Measurements from ENCODE around the gene DET1. TPM values are rescaled to one million over a fixed set of nuclear protein-coding genes. Genes with fewer than 3 reads are reported as not detected.

The DET1 gene
- total and polyA plus RNA-seq, 2 donors from 2014 or later: 3.9 to 6.8 TPM

GRCh38 chr15:88467935-88468528 lies 78.4 kb downstream of the DET1 start:
- H3K9me3 ChIP-seq (ENCODE audit: control insufficient read depth in 2 of 3, insufficient read depth in 1 of 3, low read length in 3 of 3): no peaks in the 10 kb centered on the region
- peak overlapping the region; percentile 90 to 96 for H3K27ac ChIP-seq (ENCODE audit: low read depth in 2 of 2, low read length in 2 of 2)
- DNase-seq (peak in 3 of 5 donors; percentile 24 to 44 (median 34)), FAIRE-seq (no peak)
- peaks cover 7 to 12% (median 12%) of the 10 kb centered on the region in 3 donors for H3K36me3 ChIP-seq (ENCODE audit: control insufficient read depth in 2 of 3, insufficient read depth in 3 of 3, low read length in 3 of 3)
- H3K4me1 ChIP-seq (ENCODE audit: control insufficient read depth in 2 of 3, insufficient read depth in 2 of 3, low read depth in 1 of 3, low read length in 3 of 3): peaks cover 3 to 15% (median 5%) of the 10 kb centered on the region in 3 donors
- peak overlapping the region; percentile 75 to 99 (median 96) for H3K9ac ChIP-seq (ENCODE audit: low read length in 3 of 3)
- intact Hi-C loops (cut with DNase I): no loop called here
- H3K4me3 ChIP-seq (ENCODE audit: low read length in 3 of 3): peak overlapping the region; percentile 99 to 100 (median 100)
- TF ChIP-seq CTCF (IDR thresholded peaks at IDR 0.05; ENCODE audit: borderline replicate concordance, extremely low read depth, insufficient read depth): no peak
- H3K27me3 ChIP-seq (ENCODE audit: control insufficient read depth, insufficient read depth, low read length): no peaks in the 10 kb centered on the region

- Histone ChIP-seq H3K27me3 (ENCODE audit: control insufficient read depth, insufficient read depth, low read length) (no peaks in the 10 kb centered on the region), H3K36me3 (ENCODE audit: control insufficient read depth in 2 of 3, insufficient read depth in 3 of 3, low read length in 3 of 3) (peaks cover 7 to 17% (median 14%) of the 10 kb centered on the region in 3 donors), H3K4me1 (ENCODE audit: control insufficient read depth in 2 of 3, insufficient read depth in 2 of 3, low read depth in 1 of 3, low read length in 3 of 3) (peaks cover 3 to 15% (median 5%) of the 10 kb centered on the region in 3 donors), H3K9me3 (ENCODE audit: control insufficient read depth in 2 of 3, insufficient read depth in 1 of 3, low read length in 3 of 3) (no peaks in the 10 kb centered on the region), H3K9ac (ENCODE audit: low read length in 3 of 3) (peak within 1 kb of the TSS; percentile 75 to 99 (median 96)), H3K4me3 (ENCODE audit: low read length in 3 of 3) (peak within 1 kb of the TSS; percentile 99 to 100 (median 100)), H3K27ac (ENCODE audit: low read depth in 2 of 2, low read length in 2 of 2) (peak within 1 kb of the TSS; percentile 90 to 96)
- DNase-seq: peak; percentile 90 to 97 (median 95)
- TF ChIP-seq CTCF (IDR thresholded peaks at IDR 0.05; ENCODE audit: borderline replicate concordance, extremely low read depth, insufficient read depth): no peak
- intact Hi-C loops (cut with DNase I): no loop called here
- FAIRE-seq: no peak
Observed at GRCh38 chr15:88467073-88467934, 79.2 kb downstream of the DET1 start, which contains the start of the genes MRPL46 and MRPS11. Gene MRPL46, minus strand, starts transcription at chr15:88467388. Its CDS starts 11 bp downstream, at chr15:88467377. Gene MRPS11, plus strand, starts transcription at chr15:88467708. Its CDS starts 10 bp downstream, at chr15:88467718.

GRCh38 chr15:88465633-88466224 lies 80.8 kb downstream of the DET1 start:
- Histone ChIP-seq H3K27me3 (ENCODE audit: control insufficient read depth, insufficient read depth, low read length) (no peaks in the 10 kb centered on the region), H3K4me3 (ENCODE audit: low read length in 3 of 3) (peak overlapping the region in 2 of 3 donors; percentile 100), H3K36me3 (ENCODE audit: control insufficient read depth in 2 of 3, insufficient read depth in 3 of 3, low read length in 3 of 3) (peaks cover 10 to 22% (median 20%) of the 10 kb centered on the region in 3 donors), H3K4me1 (ENCODE audit: control insufficient read depth in 2 of 3, insufficient read depth in 2 of 3, low read depth in 1 of 3, low read length in 3 of 3) (peaks cover 3 to 15% (median 5%) of the 10 kb centered on the region in 3 donors), H3K27ac (ENCODE audit: low read depth in 2 of 2, low read length in 2 of 2) (no peak overlapping the region), H3K9ac (ENCODE audit: low read length in 3 of 3) (no peak overlapping the region), H3K9me3 (ENCODE audit: control insufficient read depth in 2 of 3, insufficient read depth in 1 of 3, low read length in 3 of 3) (no peaks in the 10 kb centered on the region)
- intact Hi-C loops (cut with DNase I): no loop called here
- no peak for TF ChIP-seq CTCF (IDR thresholded peaks at IDR 0.05; ENCODE audit: borderline replicate concordance, extremely low read depth, insufficient read depth)
- DNase-seq (no peak), FAIRE-seq (no peak)
